ENCODE data around the gene UBAC2. TPM values are rescaled to one million over a fixed set of nuclear protein-coding genes. Genes with fewer than 3 reads are reported as not detected.

The UBAC2 gene
- total RNA-seq, 1 donor from 2014 or later = 33.4 TPM

GRCh38 chr13:99266827-99267226 is 66.2 kb downstream of the UBAC2 start:
- ATAC-seq = no peak

GRCh38 chr13:99267927-99268326 is 67.3 kb downstream of the UBAC2 start:
- no peak for ATAC-seq
- no peak for DNase-seq (ENCODE audit: low spot score)

More at GRCh38 chr13:99266827-99267226, 66.2 kb downstream of the UBAC2 start:
- no peak for DNase-seq (ENCODE audit: low spot score)

GRCh38 chr13:99268822-99269221 is 68.2 kb downstream of the UBAC2 start:
- no peak for DNase-seq (ENCODE audit: low spot score)
- peak; percentile 18 for ATAC-seq

GRCh38 chr13:99269627-99270241 is 69.1 kb downstream of the UBAC2 start:
- peak; percentile 88 for ATAC-seq
- DNase-seq (ENCODE audit: low spot score) = no peak

- DNase-seq (ENCODE audit: low spot score) (no peak), ATAC-seq (no peak)
Observed at GRCh38 chr13:99270518-99270917, 69.9 kb downstream of the UBAC2 start.

GRCh38 chr13:99271249-99271648 is 70.6 kb downstream of the UBAC2 start:
- ATAC-seq = no peak
- no peak for DNase-seq (ENCODE audit: low spot score)

- DNase-seq (ENCODE audit: low spot score) (no peak), ATAC-seq (no peak)
Observed at GRCh38 chr13:99272481-99272880, 71.8 kb downstream of the UBAC2 start.

GRCh38 chr13:99273128-99273527 is 72.5 kb downstream of the UBAC2 start:
- no peak for ATAC-seq

GRCh38 chr13:99275093-99275469 is 74.4 kb downstream of the UBAC2 start:
- ATAC-seq (no peak), DNase-seq (ENCODE audit: low spot score) (no peak)

More at GRCh38 chr13:99273128-99273527, 72.5 kb downstream of the UBAC2 start:
- DNase-seq (ENCODE audit: low spot score) = no peak

GRCh38 chr13:99276706-99277105 is 76.1 kb downstream of the UBAC2 start:
- no peak for DNase-seq (ENCODE audit: low spot score)
- ATAC-seq = peak; percentile 47

- no peak for ATAC-seq
- DNase-seq (ENCODE audit: low spot score) = no peak
Observed at GRCh38 chr13:99277629-99278028, 77.0 kb downstream of the UBAC2 start.

GRCh38 chr13:99278200-99278599 is 77.5 kb downstream of the UBAC2 start:
- DNase-seq (ENCODE audit: low spot score) = no peak
- no peak for ATAC-seq

GRCh38 chr13:99278843-99279242 is 78.2 kb downstream of the UBAC2 start:
- DNase-seq (ENCODE audit: low spot score) (no peak), ATAC-seq (peak; percentile 29)

- ATAC-seq (no peak), DNase-seq (ENCODE audit: low spot score) (no peak)
Observed at GRCh38 chr13:99279637-99280036, 79.0 kb downstream of the UBAC2 start.

- DNase-seq (ENCODE audit: low spot score) (no peak), ATAC-seq (no peak)
Observed at GRCh38 chr13:99280166-99280565, 79.5 kb downstream of the UBAC2 start.

- ATAC-seq = peak; percentile 82
- DNase-seq (ENCODE audit: low spot score) = peak; percentile 93
Observed at GRCh38 chr13:99281811-99282263, 81.2 kb downstream of the UBAC2 start.

- no peak for ATAC-seq
Observed at GRCh38 chr13:99282264-99283231, 81.9 kb downstream of the UBAC2 start.

GRCh38 chr13:99285432-99286182 is 85.0 kb downstream of the UBAC2 start:
- ATAC-seq (peak; percentile 77), DNase-seq (ENCODE audit: low spot score) (peak; percentile 83)

More at GRCh38 chr13:99282264-99283231, 81.9 kb downstream of the UBAC2 start:
- no peak for DNase-seq (ENCODE audit: low spot score)

- ATAC-seq (no peak), DNase-seq (ENCODE audit: low spot score) (no peak)
Observed at GRCh38 chr13:99287551-99287950, 86.9 kb downstream of the UBAC2 start.

GRCh38 chr13:99288089-99288488 is 87.4 kb downstream of the UBAC2 start:
- DNase-seq (ENCODE audit: low spot score) = no peak
- no peak for ATAC-seq

- ATAC-seq = no peak
- DNase-seq (ENCODE audit: low spot score) = no peak
Observed at GRCh38 chr13:99289271-99289670, 88.6 kb downstream of the UBAC2 start.
